Keratinocyte (primary cell): Measurements from ENCODE around the gene KLHL35. TPM values are rescaled to one million over a fixed set of nuclear protein-coding genes. Genes with fewer than 3 reads are reported as not detected.

ENCODE experiments used
- DNase-seq: peaks from one replicate; pipeline ENCODE4 v3.0.0-alpha.2; 2011; ENCODE audit warnings: low read depth, missing footprints, low spot score
- FAIRE-seq: peaks from 2 replicates; lab custom pipeline; 2011; peaks lifted over from hg19 to GRCh38; lab: Jason Lieb, UNC
- H2AFZ ChIP-seq: 2 replicates; pipeline ENCODE4 v1.6.0; 2012; ENCODE audit warnings: low read length, control low read depth, inconsistent platforms; ENCODE audit not compliant: control insufficient read depth
- H3K27ac ChIP-seq: 2 replicates; pipeline ENCODE4 v1.5.1; 2011; ENCODE audit warnings: low read length; ENCODE audit not compliant: control insufficient read depth, insufficient read depth
- H3K27me3 ChIP-seq: 3 replicates; pipeline ENCODE4 v1.6.0; 2011; ENCODE audit warnings: low read length; ENCODE audit not compliant: control insufficient read depth, insufficient read depth; ENCODE audit errors: extremely low read depth
- H3K36me3 ChIP-seq, 2 experiments: 2 replicates in 1 of 2; 3 replicates in 1 of 2; pipeline ENCODE4 v1.5.1; 2011; ENCODE audit warnings: low read length in 2 of 2, mild to moderate bottlenecking in 1 of 2; ENCODE audit not compliant: control insufficient read depth in 2 of 2, insufficient read depth in 2 of 2; ENCODE audit errors: extremely low read depth in 1 of 2
- H3K4me1 ChIP-seq: 3 replicates; pipeline ENCODE4 v1.5.1; 2011; ENCODE audit warnings: low read length; ENCODE audit not compliant: control insufficient read depth, insufficient read depth; ENCODE audit errors: extremely low read depth
- H3K4me2 ChIP-seq: 3 replicates; pipeline ENCODE4 v1.6.0; 2011; ENCODE audit warnings: low read depth, low read length; ENCODE audit not compliant: control insufficient read depth, insufficient read depth; ENCODE audit errors: extremely low read depth
- H3K4me3 ChIP-seq, 3 experiments: fragments of 200-600 bp in 1 of 3; sonication (generic) in 1 of 3; 2 replicates in 2 of 3; 3 replicates in 1 of 3; pipeline ENCODE4 v1.5.1; 2011 to 2016; ENCODE audit warnings: low read length in 3 of 3, mild to moderate bottlenecking in 3 of 3, control low read depth in 2 of 3, inconsistent platforms in 1 of 3, low read depth in 1 of 3, mixed read lengths in 1 of 3, mixed run types in 1 of 3, moderate library complexity in 1 of 3; ENCODE audit not compliant: control insufficient read depth in 2 of 3, insufficient read depth in 2 of 3; ENCODE audit errors: extremely low read depth in 1 of 3
- H3K79me2 ChIP-seq: 2 replicates; pipeline ENCODE4 v1.6.0; 2012; ENCODE audit warnings: low read length; ENCODE audit not compliant: control insufficient read depth, insufficient read depth
- H3K9ac ChIP-seq: 3 replicates; pipeline ENCODE4 v1.6.0; 2011; ENCODE audit warnings: low read length; ENCODE audit not compliant: control insufficient read depth, insufficient read depth; ENCODE audit errors: extremely low read depth
- H3K9me1 ChIP-seq: 3 replicates; pipeline ENCODE4 v1.6.0; 2011; ENCODE audit warnings: low read length; ENCODE audit not compliant: control insufficient read depth, insufficient read depth; ENCODE audit errors: extremely low read depth
- H3K9me3 ChIP-seq: 2 replicates; pipeline ENCODE4 v1.5.1; 2012; ENCODE audit warnings: low read depth, low read length; ENCODE audit not compliant: control insufficient read depth
- H4K20me1 ChIP-seq: 3 replicates; pipeline ENCODE4 v1.6.0; 2011; ENCODE audit warnings: low read length; ENCODE audit not compliant: control insufficient read depth, insufficient read depth; ENCODE audit errors: extremely low read depth
- EZH2 ChIP-seq: IDR thresholded peaks from one replicate; pipeline ENCODE4 v1.6.1; 2012; ENCODE audit warnings: inconsistent platforms, mild to moderate bottlenecking, low read length, moderate library complexity
- dilution Hi-C: fragments of 300-500 bp; cut with MboI; formaldehyde crosslinking; loops from one replicate; pipeline ENCODE4 v1.7.0; 2020; ENCODE audit warnings: low sequenced_read_pairs; ENCODE audit not compliant: extremely low pct_ligation_motif_present
- polyA plus RNA-seq, 5 experiments: library from polyadenylated mRNA; depleted of rRNA in 3 of 5; stranded (reverse) in 3 of 5; stranded (forward) in 1 of 5; unstranded in 1 of 5; fragments of >200 nt; gene quantifications; 1 replicate in 1 of 5; 2 replicates in 3 of 5; 3 replicates in 1 of 5; pipeline versions ENCODE4 v1.2.1 to v1.2.3, GENCODE V29; 2011 to 2012; ENCODE audit warnings: missing spikeins in 2 of 5, low read depth in 1 of 5, low replicate concordance in 1 of 5
- TF ChIP-seq, protein P1 (sequence below), 3 experiments: IDR thresholded peaks in 1 of 3; conservative IDR thresholded peaks in 1 of 3; optimal IDR thresholded peaks in 1 of 3; 2 replicates in 2 of 3; 3 replicates in 1 of 3; pipeline versions ENCODE3 to v1.5.1; 2011; ENCODE audit warnings: low read length in 3 of 3, mild to moderate bottlenecking in 3 of 3, moderate library complexity in 2 of 3, control low read depth in 1 of 3, inconsistent platforms in 1 of 3; ENCODE audit not compliant: insufficient read depth in 2 of 3; ENCODE audit errors: extremely low read depth in 1 of 3

The KLHL35 gene
- polyA plus RNA-seq, 1 donor (not counting 4 experiments of a cell fraction or from before 2014, with no cell fraction given), result 0.58 TPM

DNA sequence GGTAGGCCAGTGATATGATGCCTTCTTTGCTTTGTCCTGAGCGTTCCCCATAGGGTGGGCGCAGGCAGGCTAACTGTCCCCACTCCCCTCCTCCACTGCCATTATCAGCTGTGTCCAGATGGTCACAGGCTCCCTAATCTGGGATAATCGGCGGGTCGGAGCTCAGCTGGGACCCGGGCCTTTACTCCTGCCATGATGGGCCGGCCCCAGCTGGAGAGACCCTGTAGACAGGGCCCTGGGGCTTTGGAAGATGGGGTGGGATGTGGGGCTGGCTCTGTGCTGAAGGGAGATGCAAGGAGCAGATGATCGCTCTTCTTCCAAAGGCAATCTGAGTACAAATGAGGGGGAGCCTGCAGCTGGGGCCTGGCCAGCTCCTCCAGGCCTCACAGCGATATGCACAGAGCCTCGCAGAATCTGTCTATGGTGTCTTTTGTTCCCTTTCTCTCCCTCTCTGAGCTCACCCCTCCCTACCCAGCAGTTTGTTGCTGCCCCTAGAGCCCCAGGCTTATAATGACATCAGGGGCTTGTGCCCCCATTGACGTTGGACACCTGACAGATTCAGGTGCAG lies 11.9 kb downstream of the KLHL35 start:
- Histone ChIP-seq H3K36me3 (peaks cover 4 to 10% of the 10 kb centered on the region in 2 experiments), H2AFZ (no peak overlapping the region), H3K9ac (no peak overlapping the region), H4K20me1 (no peaks in the 10 kb centered on the region), H3K79me2 (no peaks in the 10 kb centered on the region), H3K4me2 (no peak overlapping the region), H3K9me3 (no peaks in the 10 kb centered on the region), H3K9me1 (no peaks in the 10 kb centered on the region), H3K4me1 (peaks cover 15% of the 10 kb centered on the region), H3K27ac (no peak overlapping the region), H3K27me3 (no peaks in the 10 kb centered on the region), H3K4me3 (no peak overlapping the region)
- dilution Hi-C loops, result no loop called here
- TF ChIP-seq, protein P1, sequence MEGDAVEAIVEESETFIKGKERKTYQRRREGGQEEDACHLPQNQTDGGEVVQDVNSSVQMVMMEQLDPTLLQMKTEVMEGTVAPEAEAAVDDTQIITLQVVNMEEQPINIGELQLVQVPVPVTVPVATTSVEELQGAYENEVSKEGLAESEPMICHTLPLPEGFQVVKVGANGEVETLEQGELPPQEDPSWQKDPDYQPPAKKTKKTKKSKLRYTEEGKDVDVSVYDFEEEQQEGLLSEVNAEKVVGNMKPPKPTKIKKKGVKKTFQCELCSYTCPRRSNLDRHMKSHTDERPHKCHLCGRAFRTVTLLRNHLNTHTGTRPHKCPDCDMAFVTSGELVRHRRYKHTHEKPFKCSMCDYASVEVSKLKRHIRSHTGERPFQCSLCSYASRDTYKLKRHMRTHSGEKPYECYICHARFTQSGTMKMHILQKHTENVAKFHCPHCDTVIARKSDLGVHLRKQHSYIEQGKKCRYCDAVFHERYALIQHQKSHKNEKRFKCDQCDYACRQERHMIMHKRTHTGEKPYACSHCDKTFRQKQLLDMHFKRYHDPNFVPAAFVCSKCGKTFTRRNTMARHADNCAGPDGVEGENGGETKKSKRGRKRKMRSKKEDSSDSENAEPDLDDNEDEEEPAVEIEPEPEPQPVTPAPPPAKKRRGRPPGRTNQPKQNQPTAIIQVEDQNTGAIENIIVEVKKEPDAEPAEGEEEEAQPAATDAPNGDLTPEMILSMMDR (optimal IDR thresholded peaks at IDR 0.05 in 1 of 3, IDR thresholded peaks at IDR 0.05 in 1 of 3, conservative IDR thresholded peaks at IDR 0.05 in 1 of 3; ENCODE audit: extremely low read depth in 1 of 3, insufficient read depth in 2 of 3, low read length in 3 of 3), result no peak
- no peak for TF ChIP-seq EZH2
- FAIRE-seq (no peak), DNase-seq (no peak)

DNA sequence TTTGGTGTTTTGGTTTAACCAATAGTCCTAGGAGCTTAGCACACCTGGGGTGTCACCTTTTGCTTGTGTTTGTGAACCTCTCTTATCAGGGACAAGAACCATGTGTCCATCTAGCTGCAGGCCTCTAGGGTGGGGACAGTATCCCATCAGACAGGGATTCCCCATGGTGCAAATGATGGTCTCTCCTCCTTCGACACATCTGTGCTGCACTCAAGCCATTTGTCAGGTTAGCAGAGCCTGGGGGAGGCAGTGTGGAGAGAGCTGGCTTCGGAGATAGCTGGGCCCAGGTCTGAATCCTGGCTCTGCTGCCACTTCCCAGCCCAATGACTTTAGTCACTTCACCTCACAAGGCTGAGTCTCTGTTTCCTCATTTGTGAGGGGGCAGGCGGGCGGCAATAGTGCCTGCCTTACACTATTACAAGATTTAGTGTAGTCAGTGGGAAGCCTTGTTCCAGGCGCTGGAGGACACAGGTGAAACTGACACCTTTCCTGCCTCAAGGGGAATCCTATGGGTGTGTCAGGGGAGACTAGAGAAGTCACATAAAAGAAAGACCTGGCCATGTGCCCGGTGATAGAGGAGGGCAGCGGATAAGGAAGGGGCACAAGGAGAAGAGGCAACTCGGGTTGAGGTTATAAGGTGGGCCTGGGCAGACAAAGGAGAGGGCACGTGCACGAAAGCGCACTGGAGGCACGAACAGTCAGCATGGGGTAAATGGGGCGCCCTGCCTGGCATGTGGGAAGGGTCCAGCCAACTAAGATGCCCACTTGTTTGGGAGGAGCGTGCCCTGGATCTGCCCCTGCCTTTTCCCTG lies 12.6 kb downstream of the KLHL35 start:
- no peaks in the 10 kb centered on the region for H3K9me1 ChIP-seq
- no peak overlapping the region for H3K9ac ChIP-seq
- no peak for FAIRE-seq
- H2AFZ ChIP-seq, result no peak overlapping the region
- DNase-seq, result no peak
- H3K79me2 ChIP-seq, result no peaks in the 10 kb centered on the region
- no peaks in the 10 kb centered on the region for H3K9me3 ChIP-seq
- no peaks in the 10 kb centered on the region for H4K20me1 ChIP-seq
- no peak overlapping the region for H3K4me2 ChIP-seq
- TF ChIP-seq, protein P1 (optimal IDR thresholded peaks at IDR 0.05 in 1 of 3, IDR thresholded peaks at IDR 0.05 in 1 of 3, conservative IDR thresholded peaks at IDR 0.05 in 1 of 3; ENCODE audit: extremely low read depth in 1 of 3, insufficient read depth in 2 of 3, low read length in 3 of 3), result no peak
- no peak for TF ChIP-seq EZH2
- no peaks in the 10 kb centered on the region for H3K27me3 ChIP-seq
- H3K4me1 ChIP-seq, result peaks cover 15% of the 10 kb centered on the region
- no peak overlapping the region for H3K27ac ChIP-seq
- peaks cover 4 to 10% of the 10 kb centered on the region in 2 experiments for H3K36me3 ChIP-seq
- H3K4me3 ChIP-seq, result no peak overlapping the region
- dilution Hi-C loops, result no loop called here
